Measurements from ENCODE around the gene ROR1.
"Not testable (repeated sequence)": the region's sequence is repeated elsewhere in the genome, so short reads cannot be mapped to it uniquely, and the experiment has no call there.

GRCh38 chr1:63787270-63787669 lies 13.5 kb downstream of the ROR1 start:
- TF ChIP-seq POLR2AphosphoS5 (IDR thresholded peaks at IDR 0.05; ENCODE audit: control insufficient read depth, insufficient read depth, low read depth, low read length); NFYB (IDR thresholded peaks at IDR 0.05; ENCODE audit: extremely low read depth, insufficient read length); ZNF165 (CRISPR knock-in tag; IDR thresholded peaks at IDR 0.05; ENCODE audit: borderline replicate concordance); SNRNP70 (optimal IDR thresholded peaks at IDR 0.05; ENCODE audit: low read depth, low read length); POLR2AphosphoS2 (IDR thresholded peaks at IDR 0.05; ENCODE audit: low read length); ZNF77 (CRISPR knock-in tag; IDR thresholded peaks at IDR 0.05); UBTF (IDR thresholded peaks at IDR 0.05; ENCODE audit: borderline replicate concordance in 1 of 2, low read depth in 2 of 2, low read length in 2 of 2); CTCF (IDR thresholded peaks at IDR 0.05 in 2 of 3, conservative IDR thresholded peaks at IDR 0.05 in 1 of 3; ENCODE audit: insufficient read depth in 2 of 3, low read depth in 1 of 3, low read length in 3 of 3); KAT8 (IDR thresholded peaks at IDR 0.05; ENCODE audit: low read depth); KLF1 (tag; IDR thresholded peaks at IDR 0.05); PRPF4 (IDR thresholded peaks at IDR 0.05; ENCODE audit: insufficient read depth, low read depth, low read length, poor library complexity, severe bottlenecking): not testable (repeated sequence)
- TF ChIP-seq, protein P1, sequence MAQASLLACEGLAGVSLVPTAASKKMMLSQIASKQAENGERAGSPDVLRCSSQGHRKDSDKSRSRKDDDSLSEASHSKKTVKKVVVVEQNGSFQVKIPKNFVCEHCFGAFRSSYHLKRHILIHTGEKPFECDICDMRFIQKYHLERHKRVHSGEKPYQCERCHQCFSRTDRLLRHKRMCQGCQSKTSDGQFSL (CRISPR knock-in tag; IDR thresholded peaks at IDR 0.05): not testable (repeated sequence)
- TF ChIP-seq, protein P1 (tag; IDR thresholded peaks at IDR 0.05): not testable (repeated sequence)
